HEK293 (cell line): Measurements from ENCODE around the gene GNL2.
"Not testable (repeated sequence)": the region's sequence is repeated elsewhere in the genome, so short reads cannot be mapped to it uniquely, and the experiment has no call there.

ENCODE experiments used
- CTCF ChIA-PET: fragments of 350-600 bp; formaldehyde crosslinking; extraction: SDS; loops from one replicate; lab custom pipeline; 2021; ENCODE audit warnings: antibody characterized with exemption; lab: Yijun Ruan, JAX
- POLR2A ChIA-PET: fragments of 300-600 bp; formaldehyde crosslinking; extraction: SDS; loops from one replicate; lab custom pipeline; 2020; ENCODE audit warnings: antibody characterized with exemption, inconsistent platforms; lab: Yijun Ruan, JAX
- H3K27ac ChIP-seq: fragments of 200-500 bp; sonication (Bioruptor generic); 2 replicates; pipeline ENCODE4 v1.5.1; 2014; ENCODE audit warnings: low read depth, low read length, control low read depth, inconsistent platforms; ENCODE audit errors: extremely low read depth
- H3K36me3 ChIP-seq, 2 experiments: fragments of 200-500 bp in 1 of 2; sonication (Bioruptor generic) in 1 of 2; 1 replicate in 1 of 2; 2 replicates in 1 of 2; pipeline ENCODE4 v1.5.1; 2014 to 2017; ENCODE audit warnings: inconsistent platforms in 2 of 2, low read length in 2 of 2; ENCODE audit not compliant: control insufficient read depth in 2 of 2, insufficient read depth in 1 of 2
- H3K4me1 ChIP-seq: fragments of 200-500 bp; sonication (Bioruptor generic); 2 replicates; pipeline ENCODE4 v1.5.1; 2014; ENCODE audit warnings: mild to moderate bottlenecking, low read length, inconsistent platforms; ENCODE audit not compliant: control insufficient read depth, insufficient read depth
- H3K4me3 ChIP-seq: 2 replicates; pipeline ENCODE4 v1.5.1; 2011; ENCODE audit warnings: low read depth, mild to moderate bottlenecking, control low read depth, low read length, moderate library complexity
- H3K9me3 ChIP-seq: fragments of 200-500 bp; sonication (Bioruptor generic); 2 replicates; pipeline ENCODE4 v1.5.1; 2014; ENCODE audit warnings: low read depth, low read length, inconsistent platforms; ENCODE audit not compliant: control insufficient read depth, insufficient read depth
- GLIS1 ChIP-seq: fragments of 450-650 bp; formaldehyde crosslinking; IDR thresholded peaks from 2 replicates; pipeline ENCODE4 v1.5.1; 2016; ENCODE audit warnings: missing biosample characterization, missing genetic modification characterization
- PATZ1 ChIP-seq: fragments of 450-650 bp; formaldehyde crosslinking; IDR thresholded peaks from 2 replicates; pipeline ENCODE4 v1.5.1; 2016; ENCODE audit warnings: missing biosample characterization, missing genetic modification characterization
- PRDM10 ChIP-seq: fragments of 450-650 bp; formaldehyde crosslinking; IDR thresholded peaks from 2 replicates; pipeline ENCODE4 v1.5.1; 2016; ENCODE audit warnings: missing biosample characterization, missing genetic modification characterization
- SP2 ChIP-seq: fragments of 450-650 bp; formaldehyde crosslinking; IDR thresholded peaks from 2 replicates; pipeline ENCODE4 v1.5.1; 2016; ENCODE audit warnings: missing biosample characterization, missing genetic modification characterization
- ZFP69B ChIP-seq: fragments of 450-650 bp; formaldehyde crosslinking; IDR thresholded peaks from 2 replicates; pipeline ENCODE4 v1.5.1; 2016; ENCODE audit warnings: missing biosample characterization, missing genetic modification characterization
- ZNF121 ChIP-seq: fragments of 450-650 bp; formaldehyde crosslinking; IDR thresholded peaks from 2 replicates; pipeline ENCODE4 v1.5.1; 2016; ENCODE audit warnings: missing biosample characterization, missing genetic modification characterization
- ZNF404 ChIP-seq: fragments of 450-650 bp; formaldehyde crosslinking; IDR thresholded peaks from 2 replicates; pipeline ENCODE4 v1.5.1; 2017; ENCODE audit warnings: missing biosample characterization, missing genetic modification characterization
- ZNF518A ChIP-seq: fragments of 450-650 bp; formaldehyde crosslinking; conservative IDR thresholded peaks from 2 replicates; pipeline ENCODE4 v1.5.1; 2016; ENCODE audit warnings: low read depth, missing biosample characterization, missing genetic modification characterization
- ZNF580 ChIP-seq: fragments of 450-650 bp; formaldehyde crosslinking; IDR thresholded peaks from 2 replicates; pipeline ENCODE4 v1.5.1; 2016; ENCODE audit warnings: missing biosample characterization, missing genetic modification characterization
- ZNF76 ChIP-seq: fragments of 450-650 bp; formaldehyde crosslinking; IDR thresholded peaks from 2 replicates; pipeline ENCODE4; 2016; ENCODE audit warnings: low read depth, missing biosample characterization, missing genetic modification characterization, borderline replicate concordance
- TF ChIP-seq, protein P1 (sequence below): fragments of 450-650 bp; formaldehyde crosslinking; optimal IDR thresholded peaks from 2 replicates; pipeline ENCODE3; 2016; ENCODE audit warnings: missing biosample characterization, mild to moderate bottlenecking, missing genetic modification characterization
- TF ChIP-seq, protein P2 (sequence below): fragments of 450-650 bp; formaldehyde crosslinking; IDR thresholded peaks from 2 replicates; pipeline ENCODE4 v1.5.1; 2016; ENCODE audit warnings: missing biosample characterization, missing genetic modification characterization

Gene GNL2

GRCh38 chr1:37532418-37533156, 63.1 kb downstream of the GNL2 start:
- POLR2A ChIA-PET, result interaction anchor here (0.7 kb wide), 1 partner anchor 53 kb away, joined by 3 read pairs; no protein-coding TSS in a partner anchor

GRCh38 chr1:37529888-37530287, 65.8 kb downstream of the GNL2 start:
- H3K36me3 ChIP-seq, H3K27ac ChIP-seq, H3K4me3 ChIP-seq, POLR2A ChIA-PET, H3K4me1 ChIP-seq, H3K9me3 ChIP-seq: not testable (repeated sequence)
- CTCF ChIA-PET, result interaction anchor here (0.7 kb wide), 1 partner anchor 29 kb away, joined by 3 read pairs; no protein-coding TSS in a partner anchor

More at GRCh38 chr1:37532418-37533156, 63.1 kb downstream of the GNL2 start:
- H3K36me3 ChIP-seq, result peaks cover 0 to 28% of the 10 kb centered on the region in 2 experiments; a peak in 1 of 3 replicates
- CTCF ChIA-PET, result interaction anchor here (0.7 to 2.5 kb wide), 2 partner anchors 18 to 77 kb away, joined by 3 to 6 read pairs; partner anchors contain the start of gene MEAF6
- peak; percentile 52; the same call in 1 of the 2 replicates for TF ChIP-seq PRDM10 (tag by site-specific recombination)
- H3K9me3 ChIP-seq, H3K4me1 ChIP-seq, H3K4me3 ChIP-seq, H3K27ac ChIP-seq: not testable (repeated sequence)

- CTCF ChIA-PET, result no interaction called here
- Histone ChIP-seq H3K27ac (no peak overlapping the region), H3K4me1 (no peaks in the 10 kb centered on the region), H3K9me3 (no peaks in the 10 kb centered on the region), H3K36me3 (no peaks in the 10 kb centered on the region), H3K4me3 (no peak overlapping the region)
- POLR2A ChIA-PET, result no interaction called here
- TF ChIP-seq ZFP69B (tag by site-specific recombination), result no peak
- TF ChIP-seq ZNF518A (tag by site-specific recombination), result no peak
- no peak for TF ChIP-seq ZNF404
- no peak for TF ChIP-seq SP2 (tag by site-specific recombination)
- TF ChIP-seq ZNF76 (tag by site-specific recombination), result no peak
- TF ChIP-seq GLIS1 (tag by site-specific recombination), result no peak
- TF ChIP-seq ZNF121, result no peak
- no peak for TF ChIP-seq PATZ1 (tag by site-specific recombination)
- TF ChIP-seq, protein P1, sequence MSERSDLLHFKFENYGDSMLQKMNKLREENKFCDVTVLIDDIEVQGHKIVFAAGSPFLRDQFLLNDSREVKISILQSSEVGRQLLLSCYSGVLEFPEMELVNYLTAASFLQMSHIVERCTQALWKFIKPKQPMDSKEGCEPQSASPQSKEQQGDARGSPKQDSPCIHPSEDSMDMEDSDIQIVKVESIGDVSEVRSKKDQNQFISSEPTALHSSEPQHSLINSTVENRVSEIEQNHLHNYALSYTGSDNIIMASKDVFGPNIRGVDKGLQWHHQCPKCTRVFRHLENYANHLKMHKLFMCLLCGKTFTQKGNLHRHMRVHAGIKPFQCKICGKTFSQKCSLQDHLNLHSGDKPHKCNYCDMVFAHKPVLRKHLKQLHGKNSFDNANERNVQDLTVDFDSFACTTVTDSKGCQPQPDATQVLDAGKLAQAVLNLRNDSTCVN, result no peak
- TF ChIP-seq, protein P2, sequence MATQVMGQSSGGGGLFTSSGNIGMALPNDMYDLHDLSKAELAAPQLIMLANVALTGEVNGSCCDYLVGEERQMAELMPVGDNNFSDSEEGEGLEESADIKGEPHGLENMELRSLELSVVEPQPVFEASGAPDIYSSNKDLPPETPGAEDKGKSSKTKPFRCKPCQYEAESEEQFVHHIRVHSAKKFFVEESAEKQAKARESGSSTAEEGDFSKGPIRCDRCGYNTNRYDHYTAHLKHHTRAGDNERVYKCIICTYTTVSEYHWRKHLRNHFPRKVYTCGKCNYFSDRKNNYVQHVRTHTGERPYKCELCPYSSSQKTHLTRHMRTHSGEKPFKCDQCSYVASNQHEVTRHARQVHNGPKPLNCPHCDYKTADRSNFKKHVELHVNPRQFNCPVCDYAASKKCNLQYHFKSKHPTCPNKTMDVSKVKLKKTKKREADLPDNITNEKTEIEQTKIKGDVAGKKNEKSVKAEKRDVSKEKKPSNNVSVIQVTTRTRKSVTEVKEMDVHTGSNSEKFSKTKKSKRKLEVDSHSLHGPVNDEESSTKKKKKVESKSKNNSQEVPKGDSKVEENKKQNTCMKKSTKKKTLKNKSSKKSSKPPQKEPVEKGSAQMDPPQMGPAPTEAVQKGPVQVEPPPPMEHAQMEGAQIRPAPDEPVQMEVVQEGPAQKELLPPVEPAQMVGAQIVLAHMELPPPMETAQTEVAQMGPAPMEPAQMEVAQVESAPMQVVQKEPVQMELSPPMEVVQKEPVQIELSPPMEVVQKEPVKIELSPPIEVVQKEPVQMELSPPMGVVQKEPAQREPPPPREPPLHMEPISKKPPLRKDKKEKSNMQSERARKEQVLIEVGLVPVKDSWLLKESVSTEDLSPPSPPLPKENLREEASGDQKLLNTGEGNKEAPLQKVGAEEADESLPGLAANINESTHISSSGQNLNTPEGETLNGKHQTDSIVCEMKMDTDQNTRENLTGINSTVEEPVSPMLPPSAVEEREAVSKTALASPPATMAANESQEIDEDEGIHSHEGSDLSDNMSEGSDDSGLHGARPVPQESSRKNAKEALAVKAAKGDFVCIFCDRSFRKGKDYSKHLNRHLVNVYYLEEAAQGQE, result no peak
- TF ChIP-seq ZNF580 (tag by site-specific recombination), result no peak
These were observed 76.1 kb downstream of the GNL2 start for GRCh38 chr1:37519613-37520012.
